Spleen (tissue), 11 donors: Measurements from ENCODE around the gene SUN5. TPM values are rescaled to one million over a fixed set of nuclear protein-coding genes. Genes with fewer than 3 reads are reported as not detected.

ENCODE experiments used
- DNase-seq: peaks from one replicate; pipeline ENCODE4 v3.0.0-alpha.2; 2020
- H3K27ac ChIP-seq, 8 donors: fragments of 200-600 bp; sonication (generic) in 7 of 8; 1 replicate in 4 of 8; 2 replicates in 4 of 8; pipeline versions ENCODE4 v1.5.0 to v1.8.0; 2016 to 2021; ENCODE audit warnings: inconsistent platforms in 4 of 8, mild to moderate bottlenecking in 4 of 8, moderate library complexity in 1 of 8
- H3K27me3 ChIP-seq, 7 donors: fragments of 200-600 bp; sonication (generic) in 6 of 7; replicated peaks in 1 of 7; 1 replicate in 4 of 7; 2 replicates in 3 of 7; pipeline versions ENCODE4 v1.5.0 to v1.8.0; 2016 to 2021; ENCODE audit warnings: inconsistent platforms in 3 of 7, mild to moderate bottlenecking in 1 of 7
- H3K36me3 ChIP-seq, 6 donors: fragments of 200-600 bp; sonication (generic) in 5 of 6; 1 replicate in 4 of 6; 2 replicates in 2 of 6; pipeline versions ENCODE4 v1.5.0 to v1.8.0; 2016 to 2021; ENCODE audit warnings: inconsistent platforms in 2 of 6
- H3K4me1 ChIP-seq, 6 donors: fragments of 200-600 bp; sonication (generic) in 5 of 6; 1 replicate in 3 of 6; 2 replicates in 3 of 6; pipeline versions ENCODE4 v1.5.0 to v1.8.0; 2016 to 2021; ENCODE audit warnings: inconsistent platforms in 3 of 6
- H3K4me3 ChIP-seq, 8 donors: fragments of 200-600 bp; sonication (generic) in 7 of 8; 1 replicate in 4 of 8; 2 replicates in 4 of 8; pipeline versions ENCODE4 v1.5.0 to v1.8.0; 2016 to 2021; ENCODE audit warnings: inconsistent platforms in 4 of 8, mild to moderate bottlenecking in 4 of 8, moderate library complexity in 2 of 8
- H3K9me3 ChIP-seq, 8 donors: fragments of 200-600 bp; sonication (generic) in 7 of 8; 1 replicate in 4 of 8; 2 replicates in 4 of 8; pipeline versions ENCODE4 v1.5.0 to v1.8.0; 2016 to 2021; ENCODE audit warnings: inconsistent platforms in 4 of 8
- POLR2A ChIP-seq, 3 donors: fragments of 450-650 bp; IDR thresholded peaks; one replicate each; pipeline ENCODE4 v1.5.1; 2017; ENCODE audit warnings: antibody characterized with exemption in 3 of 3, mild to moderate bottlenecking in 1 of 3
- POLR2AphosphoS5 ChIP-seq, 3 donors: sonication (generic); formaldehyde crosslinking; IDR thresholded peaks; one replicate each; pipeline ENCODE4 v1.5.1; 2017; ENCODE audit warnings: antibody characterized with exemption in 3 of 3
- WGBS, 5 donors: extraction: QIAGEN DNeasy Blood & Tissue Kit in 3 of 5; methylation state at CpG; one replicate each; pipeline versions ENCODE4 v1.1.5 to v1.1.7; 2013 to 2018; 5-methylcytosine and 5-hydroxymethylcytosine counted together
- intact Hi-C: fragments of 100-400 bp; cut with DNase I; formaldehyde crosslinking; loops from one replicate; pipeline ENCODE4 v1.15.0; 2023; ENCODE audit warnings: low total_unique reads
- polyA plus RNA-seq, 3 donors: library from polyadenylated mRNA; stranded (reverse); fragments of 200-250 nt; gene quantifications; one replicate each; pipeline ENCODE4 v1.2.1, GENCODE V29; 2013
- total RNA-seq, 7 donors: library from RNA; depleted of rRNA in 3 of 7; stranded (reverse); fragments of >200 nt in 3 of 7; fragmentation: NEBNext Ultra II Directional in 4 of 7; extraction: Animal tissue kit (Norgen Biotek cat#: 25700) in 4 of 7; gene quantifications; one replicate each; pipeline versions ENCODE4 v1.1.0 to v1.2.1, GENCODE V29; 2016 to 2021
- TF ChIP-seq, protein P1 (sequence below), 11 experiments: fragments of 200-600 bp in 7 of 11; fragments of 450-650 bp in 4 of 11; sonication (generic) in 4 of 11; IDR thresholded peaks in 8 of 11; conservative IDR thresholded peaks in 3 of 11; 1 replicate in 7 of 11; 2 replicates in 4 of 11; pipeline versions ENCODE4 v1.4.0 to v1.8.0; 2016 to 2021; ENCODE audit warnings: antibody characterized with exemption in 11 of 11, inconsistent platforms in 4 of 11, mild to moderate bottlenecking in 1 of 11
- donor health status: healthy with polysubstance abuse.
- donor health status: DM: no; HTN: no; CAD: no; lungs with moderate emphysema.
- donor health status: DM: no; HTN: no; CAD: no.
- donor health status: Bipolar disorder and iron deficiency.
- donor health status: healthy.
- donor health status: DM: no; HTN: no; CAD: no.
- donor health status: DM: yes; HTN: yes; CAD: no.

Gene SUN5
- total and polyA plus RNA-seq, 10 donors, result not detected

DNA sequence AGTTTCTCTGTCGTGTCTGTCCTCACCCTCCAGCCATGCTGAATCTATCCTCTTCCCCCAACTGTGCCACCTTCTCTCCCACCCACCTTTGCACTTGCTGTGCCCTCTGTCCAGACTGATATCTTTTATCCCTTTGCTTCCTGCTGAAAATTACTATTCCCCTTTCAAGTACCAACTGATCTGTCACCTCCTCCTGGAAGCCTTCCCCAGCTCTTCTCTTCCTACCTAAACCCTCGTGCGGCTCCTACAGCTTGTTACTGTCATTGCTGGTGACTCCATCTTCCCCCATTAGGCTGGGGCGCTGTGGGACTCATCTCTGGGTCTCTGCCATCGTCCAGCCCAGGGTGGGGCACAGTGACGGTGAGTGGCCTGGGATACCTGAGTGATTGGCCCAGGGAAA, 28.3 kb upstream of the SUN5 start:
- H3K4me3 ChIP-seq, result no peak overlapping the region
- intact Hi-C loops, result no loop called here
- WGBS, 5 donors, result 72 to 89% (median 82%) methylated on average over 6 of the region's 6 CpGs
- H3K36me3 ChIP-seq, result no peaks in the 10 kb centered on the region
- H3K9me3 ChIP-seq, result peaks cover 0 to 11% (median 0%) of the 10 kb centered on the region in 8 donors
- H3K27ac ChIP-seq, result no peak overlapping the region
- DNase-seq, result no peak
- no peaks in the 10 kb centered on the region for H3K4me1 ChIP-seq
- H3K27me3 ChIP-seq, result peaks cover 0 to 8% (median 0%) of the 10 kb centered on the region in 7 donors
- TF ChIP-seq POLR2A (IDR thresholded peaks at IDR 0.05) (no peak), POLR2AphosphoS5 (IDR thresholded peaks at IDR 0.05) (no peak)
- TF ChIP-seq, protein P1, sequence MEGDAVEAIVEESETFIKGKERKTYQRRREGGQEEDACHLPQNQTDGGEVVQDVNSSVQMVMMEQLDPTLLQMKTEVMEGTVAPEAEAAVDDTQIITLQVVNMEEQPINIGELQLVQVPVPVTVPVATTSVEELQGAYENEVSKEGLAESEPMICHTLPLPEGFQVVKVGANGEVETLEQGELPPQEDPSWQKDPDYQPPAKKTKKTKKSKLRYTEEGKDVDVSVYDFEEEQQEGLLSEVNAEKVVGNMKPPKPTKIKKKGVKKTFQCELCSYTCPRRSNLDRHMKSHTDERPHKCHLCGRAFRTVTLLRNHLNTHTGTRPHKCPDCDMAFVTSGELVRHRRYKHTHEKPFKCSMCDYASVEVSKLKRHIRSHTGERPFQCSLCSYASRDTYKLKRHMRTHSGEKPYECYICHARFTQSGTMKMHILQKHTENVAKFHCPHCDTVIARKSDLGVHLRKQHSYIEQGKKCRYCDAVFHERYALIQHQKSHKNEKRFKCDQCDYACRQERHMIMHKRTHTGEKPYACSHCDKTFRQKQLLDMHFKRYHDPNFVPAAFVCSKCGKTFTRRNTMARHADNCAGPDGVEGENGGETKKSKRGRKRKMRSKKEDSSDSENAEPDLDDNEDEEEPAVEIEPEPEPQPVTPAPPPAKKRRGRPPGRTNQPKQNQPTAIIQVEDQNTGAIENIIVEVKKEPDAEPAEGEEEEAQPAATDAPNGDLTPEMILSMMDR (IDR thresholded peaks at IDR 0.05 in 8 of 11, conservative IDR thresholded peaks at IDR 0.05 in 3 of 11), result no peak

DNA sequence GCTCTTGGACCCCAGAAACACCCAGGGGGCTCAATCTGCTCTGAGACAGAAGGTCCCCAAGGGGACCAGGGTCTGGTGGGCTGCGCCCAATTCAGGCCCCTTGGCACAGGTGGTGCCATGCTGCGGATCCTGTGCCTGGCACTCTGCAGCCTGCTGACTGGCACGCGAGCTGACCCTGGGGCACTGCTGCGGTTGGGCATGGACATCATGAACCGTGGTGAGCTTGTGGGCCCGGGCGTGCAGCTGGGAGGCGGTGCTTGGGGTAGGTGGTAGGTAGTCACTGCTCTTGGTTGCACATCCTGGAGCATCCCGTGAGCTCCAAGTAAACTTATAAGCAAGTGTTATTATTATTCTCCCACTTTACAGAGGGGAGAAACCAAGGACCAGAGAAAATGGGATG, 27.3 kb upstream of the SUN5 start, which contains the start of gene BPIFB6:
Gene BPIFB6 (plus strand): TSS at position 118 of the 400 bp plus-strand sequence. CDS start 0 bp downstream, at position 118.
- H3K27ac ChIP-seq, result no peak within 1 kb of the TSS
- no peak for TF ChIP-seq POLR2AphosphoS5 (IDR thresholded peaks at IDR 0.05)
- no peak for TF ChIP-seq POLR2A (IDR thresholded peaks at IDR 0.05)
- 87 to 98% (median 91%) methylated on average over 6 to 10 of the region's 10 CpGs for WGBS, 5 donors
- H3K9me3 ChIP-seq, result peaks cover 0 to 11% (median 0%) of the 10 kb centered on the region in 8 donors
- H3K27me3 ChIP-seq, result peaks cover 0 to 8% (median 0%) of the 10 kb centered on the region in 7 donors
- no peaks in the 10 kb centered on the region for H3K4me1 ChIP-seq
- no peaks in the 10 kb centered on the region for H3K36me3 ChIP-seq
- H3K4me3 ChIP-seq, result no peak within 1 kb of the TSS
- DNase-seq, result no peak
- intact Hi-C loops, result no loop called here

DNA sequence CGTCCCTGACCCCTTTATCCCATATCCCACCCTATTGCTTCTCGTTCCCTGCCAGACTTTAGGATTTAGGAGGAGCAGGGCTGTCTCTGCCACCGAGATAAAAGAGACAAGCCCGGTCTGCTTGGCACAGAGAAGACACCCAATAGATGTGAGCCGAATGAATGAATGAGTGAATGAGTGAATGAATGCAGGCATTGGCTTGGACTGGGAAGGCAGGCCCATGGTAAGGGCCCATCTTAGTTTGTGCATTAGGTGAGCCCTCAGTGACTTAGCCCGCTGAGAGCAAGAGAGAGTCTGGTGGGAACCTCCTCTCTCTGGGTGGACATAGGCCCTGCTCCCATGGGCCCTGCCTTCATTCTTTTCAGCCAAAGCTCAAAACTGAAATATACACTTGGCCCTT, 26.3 kb upstream of the SUN5 start:
- intact Hi-C loops, result no loop called here
- H3K4me1 ChIP-seq, result no peaks in the 10 kb centered on the region
- 79 to 91% (median 83%) methylated on average over 6 of the region's 6 CpGs for WGBS, 5 donors

DNA sequence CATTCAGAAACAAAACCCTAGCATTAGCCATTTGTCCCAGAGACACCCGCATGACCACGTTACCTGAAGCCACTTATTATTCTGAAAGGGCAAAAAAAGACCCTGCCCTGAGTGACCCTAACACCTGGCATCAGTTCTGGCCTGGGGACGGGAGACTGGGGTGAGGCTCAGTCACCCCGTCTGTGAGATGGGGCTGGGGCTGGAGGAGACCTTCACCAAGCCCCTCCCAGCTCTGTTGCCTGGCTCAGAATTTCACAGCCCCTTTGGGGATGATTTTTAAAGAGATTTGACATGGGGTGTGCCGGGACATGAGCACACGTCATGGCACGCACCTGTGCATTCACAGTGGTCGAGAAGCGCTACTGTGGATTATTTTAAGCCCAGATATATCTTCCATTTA, 25.8 kb upstream of the SUN5 start:
- intact Hi-C loops, result no loop called here

More for the DNA sequence above, 26.3 kb upstream of the SUN5 start:
- H3K27me3 ChIP-seq, result peaks cover 0 to 8% (median 0%) of the 10 kb centered on the region in 7 donors
- no peaks in the 10 kb centered on the region for H3K36me3 ChIP-seq
- H3K4me3 ChIP-seq, result no peak overlapping the region
- peaks cover 0 to 11% (median 0%) of the 10 kb centered on the region in 8 donors for H3K9me3 ChIP-seq
- no peak for DNase-seq
- H3K27ac ChIP-seq, result no peak overlapping the region
- TF ChIP-seq, protein P1 (IDR thresholded peaks at IDR 0.05 in 8 of 11, conservative IDR thresholded peaks at IDR 0.05 in 3 of 11), result no peak
- TF ChIP-seq POLR2A (IDR thresholded peaks at IDR 0.05), result no peak
- TF ChIP-seq POLR2AphosphoS5 (IDR thresholded peaks at IDR 0.05), result no peak

More for the DNA sequence above, 25.8 kb upstream of the SUN5 start:
- Histone ChIP-seq H3K4me1 (no peaks in the 10 kb centered on the region), H3K27ac (no peak overlapping the region), H3K9me3 (peaks cover 0 to 11% (median 0%) of the 10 kb centered on the region in 8 donors), H3K36me3 (no peaks in the 10 kb centered on the region), H3K27me3 (peaks cover 0 to 8% (median 0%) of the 10 kb centered on the region in 7 donors), H3K4me3 (no peak overlapping the region)
- TF ChIP-seq POLR2AphosphoS5 (IDR thresholded peaks at IDR 0.05) (no peak), POLR2A (IDR thresholded peaks at IDR 0.05) (no peak)
- TF ChIP-seq, protein P1 (IDR thresholded peaks at IDR 0.05 in 8 of 11, conservative IDR thresholded peaks at IDR 0.05 in 3 of 11), result no peak
- no peak for DNase-seq
- 84 to 94% (median 86%) methylated on average over 7 to 9 of the region's 9 CpGs for WGBS, 5 donors
